Left ventricle myocardium inferior (tissue), 1 donor: ENCODE data around the gene NRBP1. TPM values are rescaled to one million over a fixed set of nuclear protein-coding genes. Genes with fewer than 3 reads are reported as not detected.

Experiments used
- DNase-seq: peaks from one replicate; pipeline ENCODE4 v3.0.0-alpha.2; 2020
- H3K27ac ChIP-seq: fragments of 200-600 bp; replicated peaks from 2 replicates; pipeline ENCODE4 v1.8.0; 2021
- H3K27me3 ChIP-seq: fragments of 200-600 bp; 2 replicates; pipeline ENCODE4 v1.8.0; 2021; ENCODE audit warnings: low read depth
- H3K36me3 ChIP-seq: fragments of 200-600 bp; 2 replicates; pipeline ENCODE4 v1.8.0; 2021
- H3K4me1 ChIP-seq: fragments of 200-600 bp; 2 replicates; pipeline ENCODE4 v1.8.0; 2021
- H3K4me3 ChIP-seq: fragments of 200-600 bp; 2 replicates; pipeline ENCODE4 v1.8.0; 2021; ENCODE audit warnings: mild to moderate bottlenecking, moderate library complexity
- H3K9me3 ChIP-seq: fragments of 200-600 bp; replicated peaks from 2 replicates; pipeline ENCODE4 v1.8.0; 2021
- intact Hi-C: fragments of 100-400 bp; cut with micrococcal nuclease; formaldehyde crosslinking; loops from one replicate; pipeline ENCODE4 v1.11.0; 2022
- total RNA-seq: library from RNA; stranded (reverse); fragmentation: NEBNext Ultra II Directional; extraction: Animal tissue kit (Norgen Biotek cat#: 25700); gene quantifications from one replicate; pipeline ENCODE4 v1.2.1, GENCODE V29; 2021
- TF ChIP-seq, protein P1 (sequence below): fragments of 200-600 bp; IDR thresholded peaks from 2 replicates; pipeline ENCODE4 v1.8.0; 2021; ENCODE audit warnings: antibody characterized with exemption, mild to moderate bottlenecking, borderline replicate concordance
- donor health status: DM: no; HTN: yes; CAD: no; lungs with severe emphysema.

The NRBP1 gene
- total RNA-seq, 1 donor from 2014 or later: 52.5 TPM

DNA sequence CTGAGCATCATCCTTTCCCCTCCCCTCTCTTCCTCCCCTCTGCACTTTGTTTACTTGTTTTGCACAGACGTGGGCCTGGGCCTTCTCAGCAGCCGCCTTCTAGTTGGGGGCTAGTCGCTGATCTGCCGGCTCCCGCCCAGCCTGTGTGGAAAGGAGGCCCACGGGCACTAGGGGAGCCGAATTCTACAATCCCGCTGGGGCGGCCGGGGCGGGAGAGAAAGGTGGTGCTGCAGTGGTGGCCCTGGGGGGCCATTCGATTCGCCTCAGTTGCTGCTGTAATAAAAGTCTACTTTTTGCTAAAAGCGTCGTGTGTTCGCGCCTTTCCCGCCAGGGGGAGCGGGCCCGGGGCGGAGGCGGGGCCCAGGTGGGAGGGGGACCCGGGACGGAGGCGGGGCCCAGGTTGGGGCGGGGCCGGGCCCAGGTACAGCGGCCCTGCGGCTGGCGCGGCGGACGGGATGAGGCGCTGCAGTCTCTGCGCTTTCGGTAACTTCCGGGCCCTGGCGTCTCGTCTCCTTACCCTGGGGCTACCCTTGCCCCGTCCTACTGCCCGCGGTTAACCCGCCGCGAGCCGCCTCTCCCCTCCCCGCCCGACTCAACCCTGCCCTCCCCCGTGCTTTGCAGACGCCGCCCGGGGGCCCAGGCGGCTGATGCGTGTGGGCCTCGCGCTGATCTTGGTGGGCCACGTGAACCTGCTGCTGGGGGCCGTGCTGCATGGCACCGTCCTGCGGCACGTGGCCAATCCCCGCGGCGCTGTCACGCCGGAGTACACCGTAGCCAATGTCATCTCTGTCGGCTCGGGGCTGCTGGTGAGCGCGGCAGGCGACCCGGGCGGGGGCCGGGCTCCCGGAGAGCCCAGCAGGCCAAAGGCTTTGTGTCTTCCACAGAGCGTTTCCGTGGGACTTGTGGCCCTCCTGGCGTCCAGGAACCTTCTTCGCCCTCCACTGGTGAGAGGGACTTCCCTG, 13.8 kb downstream of the NRBP1 start, which contains the start of gene KRTCAP3:
Gene KRTCAP3 (plus strand): TSS at position 424 of the 962 bp plus-strand sequence. CDS start 32 bp downstream, at position 456.
- Histone ChIP-seq H3K4me1 (peaks cover 7% of the 10 kb centered on the region), H3K9me3 (no peaks in the 10 kb centered on the region), H3K4me3 (peak within 1 kb of the TSS; percentile 14), H3K36me3 (peaks cover 71% of the 10 kb centered on the region), H3K27me3 (no peaks in the 10 kb centered on the region), H3K27ac (no peak within 1 kb of the TSS)
- TF ChIP-seq, protein P1, sequence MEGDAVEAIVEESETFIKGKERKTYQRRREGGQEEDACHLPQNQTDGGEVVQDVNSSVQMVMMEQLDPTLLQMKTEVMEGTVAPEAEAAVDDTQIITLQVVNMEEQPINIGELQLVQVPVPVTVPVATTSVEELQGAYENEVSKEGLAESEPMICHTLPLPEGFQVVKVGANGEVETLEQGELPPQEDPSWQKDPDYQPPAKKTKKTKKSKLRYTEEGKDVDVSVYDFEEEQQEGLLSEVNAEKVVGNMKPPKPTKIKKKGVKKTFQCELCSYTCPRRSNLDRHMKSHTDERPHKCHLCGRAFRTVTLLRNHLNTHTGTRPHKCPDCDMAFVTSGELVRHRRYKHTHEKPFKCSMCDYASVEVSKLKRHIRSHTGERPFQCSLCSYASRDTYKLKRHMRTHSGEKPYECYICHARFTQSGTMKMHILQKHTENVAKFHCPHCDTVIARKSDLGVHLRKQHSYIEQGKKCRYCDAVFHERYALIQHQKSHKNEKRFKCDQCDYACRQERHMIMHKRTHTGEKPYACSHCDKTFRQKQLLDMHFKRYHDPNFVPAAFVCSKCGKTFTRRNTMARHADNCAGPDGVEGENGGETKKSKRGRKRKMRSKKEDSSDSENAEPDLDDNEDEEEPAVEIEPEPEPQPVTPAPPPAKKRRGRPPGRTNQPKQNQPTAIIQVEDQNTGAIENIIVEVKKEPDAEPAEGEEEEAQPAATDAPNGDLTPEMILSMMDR: peak; percentile 9
- intact Hi-C loops: no loop called here
- DNase-seq: no peak

DNA sequence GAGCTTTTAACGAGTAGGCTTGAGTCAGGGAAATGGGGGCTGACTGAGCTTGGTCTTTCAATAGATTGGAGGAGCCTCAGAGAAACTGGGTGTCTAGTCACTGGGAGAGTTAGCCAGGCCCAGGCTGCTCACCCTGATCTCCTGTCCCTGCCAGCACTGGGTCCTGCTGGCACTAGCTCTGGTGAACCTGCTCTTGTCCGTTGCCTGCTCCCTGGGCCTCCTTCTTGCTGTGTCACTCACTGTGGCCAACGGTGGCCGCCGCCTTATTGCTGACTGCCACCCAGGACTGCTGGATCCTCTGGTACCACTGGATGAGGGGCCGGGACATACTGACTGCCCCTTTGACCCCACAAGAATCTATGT, 14.5 kb downstream of the NRBP1 start:
- H3K27me3 ChIP-seq: no peaks in the 10 kb centered on the region
- peaks cover 7% of the 10 kb centered on the region for H3K4me1 ChIP-seq
- intact Hi-C loops: no loop called here
- H3K4me3 ChIP-seq: no peak overlapping the region
- no peak for DNase-seq
- TF ChIP-seq, protein P1: no peak
- H3K27ac ChIP-seq: no peak overlapping the region
- H3K9me3 ChIP-seq: no peaks in the 10 kb centered on the region
- peaks cover 71% of the 10 kb centered on the region for H3K36me3 ChIP-seq

DNA sequence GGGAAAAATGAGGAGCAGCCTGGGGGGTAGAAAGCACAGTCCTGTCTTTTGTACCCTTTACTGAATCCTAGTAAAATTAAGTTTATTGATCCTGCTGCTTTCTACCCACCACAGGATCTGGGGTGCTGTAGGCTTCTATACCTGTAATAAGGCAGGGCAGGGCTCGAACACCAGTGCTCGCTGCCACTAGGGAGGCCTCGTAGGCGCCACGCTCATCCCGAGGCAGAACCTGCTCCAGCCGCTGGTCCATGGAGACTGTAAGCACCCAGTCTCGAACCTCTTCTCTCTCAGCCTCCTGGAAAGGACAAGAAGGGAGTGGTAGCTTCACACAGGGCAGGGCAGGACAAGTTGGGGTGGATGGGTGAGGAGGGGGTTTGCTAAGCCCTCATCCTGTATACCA, 16.7 kb downstream of the NRBP1 start:
- H3K27me3 ChIP-seq: no peaks in the 10 kb centered on the region
- peaks cover 70% of the 10 kb centered on the region for H3K36me3 ChIP-seq
- H3K4me3 ChIP-seq: no peak overlapping the region
- H3K27ac ChIP-seq: no peak overlapping the region
- TF ChIP-seq, protein P1: no peak
- intact Hi-C loops: no loop called here
- H3K9me3 ChIP-seq: no peaks in the 10 kb centered on the region
- H3K4me1 ChIP-seq: peaks cover 7% of the 10 kb centered on the region
- DNase-seq: no peak

GRCh38 chr2:27445615-27446014, 17.2 kb downstream of the NRBP1 start:
- TF ChIP-seq, protein P1: no peak
- no peaks in the 10 kb centered on the region for H3K27me3 ChIP-seq
- no peak overlapping the region for H3K4me3 ChIP-seq
- DNase-seq: no peak
- intact Hi-C loops: no loop called here
- H3K9me3 ChIP-seq: no peaks in the 10 kb centered on the region
- peaks cover 7% of the 10 kb centered on the region for H3K4me1 ChIP-seq
- peaks cover 69% of the 10 kb centered on the region for H3K36me3 ChIP-seq
- no peak overlapping the region for H3K27ac ChIP-seq

GRCh38 chr2:27446057-27446456, 17.6 kb downstream of the NRBP1 start:
- TF ChIP-seq, protein P1: no peak
- H3K4me1 ChIP-seq: peaks cover 7% of the 10 kb centered on the region
- no peak overlapping the region for H3K4me3 ChIP-seq
- H3K36me3 ChIP-seq: peaks cover 68% of the 10 kb centered on the region
- intact Hi-C loops: no loop called here
- no peaks in the 10 kb centered on the region for H3K27me3 ChIP-seq
- H3K27ac ChIP-seq: no peak overlapping the region
- DNase-seq: no peak
- no peaks in the 10 kb centered on the region for H3K9me3 ChIP-seq
